A673 (cell line): ENCODE results near the gene CDKN1A. TPM values are rescaled to one million over a fixed set of nuclear protein-coding genes. Genes with fewer than 3 reads are reported as not detected.

Experiments used
- BruUV-seq: library from RNA; stranded (reverse); fragments of 400-500 nt; replicated peaks from 2 replicates; lab custom pipeline; 2021; lab: Mats Ljungman, UMichigan
- CTCF ChIA-PET: fragments of 300-600 bp; sonication (Branson Sonifier 250); formaldehyde crosslinking; loops from one replicate; lab custom pipeline; 2022; ENCODE audit warnings: antibody characterized with exemption; lab: Charles Lee
- POLR2A ChIA-PET: fragments of 300-600 bp; sonication (Branson Sonifier 250); formaldehyde crosslinking; loops from one replicate; lab custom pipeline; 2022; ENCODE audit warnings: antibody characterized with exemption; ENCODE audit not compliant: low non-redundant PET; lab: Charles Lee
- DNase-seq: peaks from one replicate; pipeline ENCODE4 v3.0.0-alpha.2; 2015; ENCODE audit warnings: low spot score
- H3K27ac ChIP-seq: fragments of 200-600 bp; sonication (generic); 2 replicates; pipeline ENCODE4 v1.5.1; 2016; ENCODE audit warnings: mixed run types, low read depth, mild to moderate bottlenecking, mixed read lengths, antibody characterized with exemption, low read length; ENCODE audit not compliant: poor library complexity, severe bottlenecking
- H3K27me3 ChIP-seq: fragments of 200-600 bp; sonication (generic); replicated peaks from 2 replicates; pipeline ENCODE4 v1.6.1; 2017; ENCODE audit warnings: mixed run types, low read depth, mild to moderate bottlenecking, mixed read lengths, antibody characterized with exemption, low read length; ENCODE audit not compliant: insufficient read depth, poor library complexity
- H3K36me3 ChIP-seq: fragments of 200-600 bp; sonication (generic); 2 replicates; pipeline ENCODE4 v1.6.1; 2016; ENCODE audit warnings: mixed run types, mild to moderate bottlenecking, mixed read lengths, antibody characterized with exemption, low read length; ENCODE audit not compliant: insufficient read depth, poor library complexity, severe bottlenecking
- H3K4me1 ChIP-seq: fragments of 200-600 bp; sonication (generic); 2 replicates; pipeline ENCODE4 v1.6.1; 2017; ENCODE audit warnings: mixed run types, mild to moderate bottlenecking, mixed read lengths, antibody characterized with exemption, low read length; ENCODE audit not compliant: insufficient read depth, poor library complexity, severe bottlenecking
- H3K4me3 ChIP-seq: fragments of 200-600 bp; sonication (generic); 2 replicates; pipeline ENCODE4 v1.5.1; 2016; ENCODE audit warnings: low read depth, mixed run types, mild to moderate bottlenecking, mixed read lengths, low read length; ENCODE audit not compliant: poor library complexity, severe bottlenecking
- H3K9me3 ChIP-seq: fragments of 200-600 bp; sonication (generic); 2 replicates; pipeline ENCODE4 v1.6.1; 2016; ENCODE audit warnings: mixed run types, low read depth, mild to moderate bottlenecking, mixed read lengths, antibody characterized with exemption, low read length; ENCODE audit not compliant: poor library complexity, severe bottlenecking
- CTCF ChIP-seq: fragments of 300-800, 200-600 bp; sonication (generic); conservative IDR thresholded peaks from 2 replicates; pipeline ENCODE4 v1.5.1; 2017; ENCODE audit warnings: low read depth, mild to moderate bottlenecking, antibody characterized with exemption, low read length, moderate library complexity, mixed read lengths
- EZH2 ChIP-seq: fragments of 200-600 bp; sonication (generic); IDR thresholded peaks from 2 replicates; pipeline ENCODE4 v1.6.1; 2017; ENCODE audit warnings: borderline replicate concordance, low read depth, mild to moderate bottlenecking, mixed read lengths, antibody characterized with exemption, low read length; ENCODE audit not compliant: poor library complexity, severe bottlenecking
- intact Hi-C: fragments of 100-400 bp; cut with micrococcal nuclease; formaldehyde crosslinking; loops from one replicate; pipeline ENCODE4 v1.10.0; 2022; ENCODE audit not compliant: unreplicated experiment
- total RNA-seq: library from RNA; stranded (reverse); gene quantifications from 2 replicates; pipeline ENCODE4 v1.2.3, GENCODE V29; 2021

The CDKN1A gene
- total RNA-seq, 1 experiment from 2014 or later = 33.6 TPM

DNA sequence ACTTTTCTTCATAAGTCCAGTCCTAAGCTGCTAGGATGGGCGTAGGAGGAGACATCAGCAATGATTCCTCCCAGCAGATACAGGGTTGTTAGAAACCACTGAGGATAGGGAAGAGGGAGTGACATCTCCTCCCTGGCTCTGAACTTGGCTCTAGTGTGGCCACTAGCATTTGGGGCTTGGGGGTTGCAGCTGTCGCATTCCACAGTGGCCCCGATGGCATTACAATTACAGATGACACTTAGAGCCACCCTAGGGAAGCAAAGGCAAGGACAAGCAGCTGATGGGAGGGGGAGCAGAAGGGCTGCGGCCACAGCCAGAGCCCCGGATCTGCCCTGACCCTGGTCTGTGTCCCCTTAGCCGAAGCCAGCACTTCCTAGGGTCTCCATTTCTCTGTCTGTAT is 9.5 kb upstream of the CDKN1A start:
- Histone ChIP-seq H3K27me3 (no peaks in the 10 kb centered on the region), H3K36me3 (no peaks in the 10 kb centered on the region), H3K4me1 (peaks cover 25% of the 10 kb centered on the region), H3K27ac (no peak overlapping the region), H3K9me3 (no peaks in the 10 kb centered on the region), H3K4me3 (no peak overlapping the region)
- intact Hi-C loops = no loop called here
- DNase-seq = no peak
- no TSS peak for BruUV-seq
- POLR2A ChIA-PET = no interaction called here
- TF ChIP-seq EZH2 (no peak), CTCF (no peak)
- CTCF ChIA-PET = no interaction called here

DNA sequence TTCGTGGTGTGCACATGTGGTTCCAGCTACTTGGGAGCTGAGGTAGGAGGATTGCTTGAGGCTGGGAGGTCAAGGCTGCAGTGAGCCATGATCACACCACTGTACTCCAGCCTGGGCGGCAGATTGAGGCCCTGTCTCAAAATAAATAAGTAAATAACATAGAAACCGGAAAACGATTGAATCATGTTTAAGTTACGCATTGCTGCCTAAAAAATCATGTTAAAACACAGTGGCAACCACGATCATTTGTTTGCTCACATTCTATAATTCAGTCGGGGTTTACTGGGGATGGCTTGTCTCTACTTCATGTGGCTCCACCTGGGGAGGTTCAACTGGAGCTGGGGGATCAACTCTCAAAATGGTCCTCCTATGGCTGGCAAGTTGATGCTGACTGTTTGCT is 8.2 kb upstream of the CDKN1A start:
- no peaks in the 10 kb centered on the region for H3K27me3 ChIP-seq
- no peak for TF ChIP-seq EZH2
- TF ChIP-seq CTCF = no peak
- no peak overlapping the region for H3K4me3 ChIP-seq
- DNase-seq = no peak
- H3K36me3 ChIP-seq = no peaks in the 10 kb centered on the region
- ChIA-PET POLR2A (no interaction called here), CTCF (no interaction called here)
- intact Hi-C loops = no loop called here
- no peaks in the 10 kb centered on the region for H3K9me3 ChIP-seq
- H3K27ac ChIP-seq = no peak overlapping the region
- no TSS peak for BruUV-seq
- peaks cover 25% of the 10 kb centered on the region for H3K4me1 ChIP-seq

GRCh38 chr6:36671687-36672375 is 6.7 kb upstream of the CDKN1A start:
- H3K4me3 ChIP-seq = no peak overlapping the region
- H3K27ac ChIP-seq = no peak overlapping the region
- no TSS peak for BruUV-seq
- DNase-seq = no peak
- H3K4me1 ChIP-seq = peaks cover 16% of the 10 kb centered on the region
- H3K27me3 ChIP-seq = no peaks in the 10 kb centered on the region
- H3K9me3 ChIP-seq = no peaks in the 10 kb centered on the region
- POLR2A ChIA-PET = interaction anchor here (0.6 kb wide), 1 partner anchor 73 kb away, joined by 3 read pairs; no protein-coding TSS in a partner anchor
- no peaks in the 10 kb centered on the region for H3K36me3 ChIP-seq
- intact Hi-C loops = no loop called here
- CTCF ChIA-PET = interaction anchor here (0.6 kb wide), 1 partner anchor 595 kb away, joined by 3 read pairs; no protein-coding TSS in a partner anchor
- TF ChIP-seq CTCF (no peak), EZH2 (no peak)
